ENCODE data around the gene HID1.

- TF ChIP-seq POLR2A (IDR thresholded peaks at IDR 0.05) (no peak), CTCF (IDR thresholded peaks at IDR 0.05 in 4 of 5, conservative IDR thresholded peaks at IDR 0.05 in 1 of 5) (no peak)
These were observed 8.3 kb downstream of the HID1 start for GRCh38 chr17:74964246-74964761.
